Tibial nerve (tissue), 4 donors: ENCODE results near the gene EPPIN.

ENCODE experiments used
- EP300 ChIP-seq, 2 donors: sonication (generic); formaldehyde crosslinking; IDR thresholded peaks; one replicate each; pipeline ENCODE4 v1.6.1; 2017; ENCODE audit warnings: antibody characterized with exemption in 2 of 2, mild to moderate bottlenecking in 1 of 2
- POLR2A ChIP-seq, 2 donors: fragments of 450-650 bp; IDR thresholded peaks; one replicate each; pipeline ENCODE4 v1.6.1; 2017; ENCODE audit warnings: antibody characterized with exemption in 2 of 2, mild to moderate bottlenecking in 2 of 2, moderate library complexity in 2 of 2
- TF ChIP-seq, protein P1 (sequence below), 5 experiments: fragments of 200-600 bp in 3 of 5; fragments of 450-650 bp in 2 of 5; sonication (generic) in 3 of 5; IDR thresholded peaks; one replicate each; pipeline ENCODE4 v1.5.1; 2016 to 2019; ENCODE audit warnings: antibody characterized with exemption in 5 of 5, mild to moderate bottlenecking in 3 of 5, moderate library complexity in 2 of 5

DNA sequence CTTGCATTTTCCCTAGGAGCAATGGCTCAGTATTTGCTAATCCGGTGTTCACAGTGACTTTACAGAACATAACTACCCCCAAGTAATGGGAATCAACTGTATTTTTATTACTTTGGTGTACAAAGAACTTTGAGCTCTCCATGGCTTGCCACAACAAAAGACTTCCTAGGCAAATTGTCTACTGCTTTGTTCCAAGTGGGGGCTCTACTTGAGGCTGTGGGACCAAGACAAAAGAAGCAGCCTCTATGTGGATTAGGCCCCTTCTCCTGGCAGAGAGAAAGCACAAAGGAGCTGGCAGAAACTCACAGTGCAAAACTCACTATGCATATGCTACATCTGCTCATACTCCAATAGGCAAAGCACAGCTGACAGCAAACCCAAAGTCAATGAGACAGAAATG lies 31.0 kb upstream of the EPPIN start:
- TF ChIP-seq, protein P1, sequence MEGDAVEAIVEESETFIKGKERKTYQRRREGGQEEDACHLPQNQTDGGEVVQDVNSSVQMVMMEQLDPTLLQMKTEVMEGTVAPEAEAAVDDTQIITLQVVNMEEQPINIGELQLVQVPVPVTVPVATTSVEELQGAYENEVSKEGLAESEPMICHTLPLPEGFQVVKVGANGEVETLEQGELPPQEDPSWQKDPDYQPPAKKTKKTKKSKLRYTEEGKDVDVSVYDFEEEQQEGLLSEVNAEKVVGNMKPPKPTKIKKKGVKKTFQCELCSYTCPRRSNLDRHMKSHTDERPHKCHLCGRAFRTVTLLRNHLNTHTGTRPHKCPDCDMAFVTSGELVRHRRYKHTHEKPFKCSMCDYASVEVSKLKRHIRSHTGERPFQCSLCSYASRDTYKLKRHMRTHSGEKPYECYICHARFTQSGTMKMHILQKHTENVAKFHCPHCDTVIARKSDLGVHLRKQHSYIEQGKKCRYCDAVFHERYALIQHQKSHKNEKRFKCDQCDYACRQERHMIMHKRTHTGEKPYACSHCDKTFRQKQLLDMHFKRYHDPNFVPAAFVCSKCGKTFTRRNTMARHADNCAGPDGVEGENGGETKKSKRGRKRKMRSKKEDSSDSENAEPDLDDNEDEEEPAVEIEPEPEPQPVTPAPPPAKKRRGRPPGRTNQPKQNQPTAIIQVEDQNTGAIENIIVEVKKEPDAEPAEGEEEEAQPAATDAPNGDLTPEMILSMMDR (IDR thresholded peaks at IDR 0.05): no peak
- TF ChIP-seq POLR2A (IDR thresholded peaks at IDR 0.05) (no peak), EP300 (IDR thresholded peaks at IDR 0.05) (no peak)
